Retinal pigment epithelial cell (primary cell): ENCODE data around the gene CRLF2.

Source experiments
- DNase-seq: peaks from one replicate; pipeline ENCODE4 v3.0.0-alpha.2; 2010; ENCODE audit warnings: low read depth
- H3K4me3 ChIP-seq: 2 replicates; pipeline ENCODE4 v1.5.1; 2011; ENCODE audit warnings: mild to moderate bottlenecking, low read length, control low read depth, moderate library complexity
- CTCF ChIP-seq: conservative IDR thresholded peaks from 2 replicates; pipeline ENCODE4 v1.5.1; 2011; ENCODE audit warnings: low read depth, low read length, control low read depth, inconsistent platforms

Gene CRLF2

GRCh38 chrX:1224954-1225353 lies 12.5 kb upstream of the CRLF2 start:
- no peak overlapping the region for H3K4me3 ChIP-seq
- no peak for TF ChIP-seq CTCF
- DNase-seq: no peak

- DNase-seq: no peak
- no peak overlapping the region for H3K4me3 ChIP-seq
- TF ChIP-seq CTCF: no peak
These were observed 10.8 kb upstream of the CRLF2 start for GRCh38 chrX:1223242-1223600.

- DNase-seq: no peak
- TF ChIP-seq CTCF: no peak
These were observed 10.2 kb upstream of the CRLF2 start for GRCh38 chrX:1222531-1223241.

GRCh38 chrX:1221296-1221845 lies 8.9 kb upstream of the CRLF2 start:
- no peak for TF ChIP-seq CTCF
- H3K4me3 ChIP-seq: no peak overlapping the region
- no peak for DNase-seq

More at GRCh38 chrX:1222531-1223241, 10.2 kb upstream of the CRLF2 start:
- H3K4me3 ChIP-seq: no peak overlapping the region

GRCh38 chrX:1218286-1218685 lies 5.8 kb upstream of the CRLF2 start:
- DNase-seq: no peak

GRCh38 chrX:1215123-1215823 lies 2.8 kb upstream of the CRLF2 start:
- H3K4me3 ChIP-seq: no peak overlapping the region
- no peak for TF ChIP-seq CTCF
- DNase-seq: no peak

More at GRCh38 chrX:1218286-1218685, 5.8 kb upstream of the CRLF2 start:
- no peak overlapping the region for H3K4me3 ChIP-seq
- no peak for TF ChIP-seq CTCF
